ENCODE results near the gene MSANTD2.
A peak's percentile ranks its signal among the peaks of the same experiment; 100 is the strongest.

Gene MSANTD2

DNA sequence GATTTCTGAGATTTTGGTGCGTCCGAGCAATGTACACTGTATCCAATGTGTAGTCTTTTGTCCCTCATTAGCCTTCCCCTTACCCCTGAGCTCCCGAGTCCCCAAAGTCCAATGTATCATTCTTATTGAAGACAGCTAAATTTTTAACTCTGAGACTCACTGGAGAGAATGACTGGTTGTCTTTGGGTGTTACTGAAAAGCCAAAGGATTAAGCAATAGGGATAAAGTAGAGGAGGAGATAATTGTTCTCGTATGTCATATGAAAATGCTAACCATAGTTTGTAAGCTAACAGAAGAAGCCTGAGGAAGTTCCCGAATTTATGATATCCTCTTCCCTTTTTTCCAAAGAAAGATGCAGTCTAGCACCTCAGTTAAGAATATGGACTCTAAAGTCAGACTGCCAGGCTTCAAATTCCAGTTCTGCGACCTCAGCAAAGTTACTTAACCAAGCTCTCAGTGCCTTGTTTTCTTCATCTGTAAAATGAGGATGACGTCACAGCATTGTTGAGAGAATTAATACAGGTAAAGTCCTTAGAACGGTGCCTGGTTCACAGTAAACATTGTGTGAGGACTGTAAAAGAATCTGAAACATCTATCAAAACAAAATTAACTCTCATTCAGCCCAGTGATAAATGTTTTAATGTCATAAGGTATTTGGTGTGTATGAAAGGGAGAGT, 1.6 kb upstream of the MSANTD2 start:
- Histone ChIP-seq H3K4me1 (ENCODE audit: insufficient read depth, low read length) (peaks cover 10% of the 10 kb centered on the region), H3K9me3 (ENCODE audit: control insufficient read depth, insufficient read depth, low read length) (no peaks in the 10 kb centered on the region), H3K36me3 (ENCODE audit: insufficient read depth, low read length) (no peaks in the 10 kb centered on the region), H3K9ac (ENCODE audit: low read depth, low read length) (no peak overlapping the region)

DNA sequence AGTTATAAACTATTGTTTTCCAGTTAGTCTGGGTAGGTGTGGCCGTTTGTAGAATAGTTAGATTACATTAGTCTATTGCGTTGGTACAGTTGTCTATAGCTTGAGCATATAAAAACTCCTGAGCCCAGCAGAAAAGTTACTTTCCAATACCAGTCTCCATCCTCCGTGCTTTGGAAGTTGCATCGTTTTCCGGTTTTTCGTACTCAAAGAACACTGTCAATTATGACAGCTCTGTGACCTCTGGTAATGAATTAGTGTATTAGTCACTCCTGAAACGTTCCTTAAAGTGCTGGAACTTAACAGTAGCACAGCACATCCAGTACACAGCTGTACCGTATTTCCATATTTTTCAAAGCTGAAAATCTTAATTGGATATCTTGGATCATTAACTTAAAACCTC, 808 bp upstream of the MSANTD2 start:
- H3K4me1 ChIP-seq (ENCODE audit: insufficient read depth, low read length): peaks cover 10% of the 10 kb centered on the region
- H3K9me3 ChIP-seq (ENCODE audit: control insufficient read depth, insufficient read depth, low read length): no peaks in the 10 kb centered on the region
- no peaks in the 10 kb centered on the region for H3K36me3 ChIP-seq (ENCODE audit: insufficient read depth, low read length)
- H3K9ac ChIP-seq (ENCODE audit: low read depth, low read length): peak overlapping the region; percentile 83

DNA sequence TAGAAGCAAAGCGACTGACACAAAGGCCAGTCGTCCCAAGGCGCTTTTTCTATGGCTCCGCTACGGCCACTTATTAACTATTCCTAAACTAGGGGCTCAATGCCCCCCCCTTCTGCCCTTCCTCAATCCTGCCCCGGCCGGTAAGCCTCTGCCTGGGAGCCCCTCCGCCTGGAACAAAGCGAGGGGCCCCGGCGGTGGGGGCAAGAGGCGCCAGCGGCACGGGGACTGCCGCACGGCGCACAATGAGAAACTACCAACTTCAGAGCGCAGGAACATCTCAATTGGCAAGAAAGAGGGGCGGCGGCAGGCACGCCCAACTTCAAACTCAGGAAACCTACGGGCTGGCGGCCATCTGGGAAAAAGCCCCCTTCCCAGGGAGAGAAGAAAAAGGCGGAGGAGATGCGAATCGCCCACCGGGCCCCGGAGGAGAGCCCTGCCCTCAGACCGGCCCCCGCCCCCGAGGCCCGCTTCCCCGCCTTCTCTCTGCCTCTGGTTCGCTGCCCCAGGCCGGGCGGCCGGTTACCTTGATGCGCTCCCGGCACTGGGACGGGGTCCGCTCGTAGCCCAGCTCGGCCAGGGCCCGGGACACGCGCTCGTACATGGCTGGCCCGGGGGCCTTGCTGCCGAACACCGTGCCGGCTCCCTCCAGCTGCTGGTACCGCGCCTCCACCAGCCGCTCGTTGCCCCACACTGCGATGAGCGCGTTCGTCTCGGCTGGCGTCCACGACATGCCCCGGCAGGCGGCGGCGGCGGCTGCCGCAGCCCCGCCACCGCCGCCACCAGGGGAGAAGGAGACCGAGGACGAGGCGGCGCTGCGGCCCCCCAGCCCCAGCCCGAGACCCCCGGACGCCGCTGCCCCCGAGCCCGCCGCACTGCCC, 619 bp downstream of the MSANTD2 start:
- Histone ChIP-seq H3K9me3 (ENCODE audit: control insufficient read depth, insufficient read depth, low read length) (no peaks in the 10 kb centered on the region), H3K4me1 (ENCODE audit: insufficient read depth, low read length) (peaks cover 13% of the 10 kb centered on the region), H3K36me3 (ENCODE audit: insufficient read depth, low read length) (no peaks in the 10 kb centered on the region), H3K9ac (ENCODE audit: low read depth, low read length) (peak overlapping the region; percentile 83)

DNA sequence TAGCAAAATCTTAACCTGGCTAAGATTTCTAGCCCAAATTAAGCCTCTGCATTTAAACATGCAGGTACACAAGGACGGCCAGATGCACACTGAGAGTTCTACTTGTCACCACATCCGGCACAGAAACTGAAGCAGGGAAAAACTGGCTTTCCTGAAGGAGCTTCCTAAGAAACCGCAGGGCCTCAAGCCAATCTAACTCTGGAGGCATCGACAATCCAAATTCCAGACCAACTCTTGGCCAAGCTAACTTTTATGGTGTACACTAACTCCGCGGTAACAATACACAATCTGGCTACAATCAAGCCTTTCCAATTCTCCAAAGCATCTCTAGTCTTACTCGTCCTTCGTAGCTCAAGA, 1.2 kb downstream of the MSANTD2 start:
- Histone ChIP-seq H3K9ac (ENCODE audit: low read depth, low read length) (peak overlapping the region; percentile 83), H3K9me3 (ENCODE audit: control insufficient read depth, insufficient read depth, low read length) (no peaks in the 10 kb centered on the region), H3K36me3 (ENCODE audit: insufficient read depth, low read length) (no peaks in the 10 kb centered on the region), H3K4me1 (ENCODE audit: insufficient read depth, low read length) (peaks cover 13% of the 10 kb centered on the region)

DNA sequence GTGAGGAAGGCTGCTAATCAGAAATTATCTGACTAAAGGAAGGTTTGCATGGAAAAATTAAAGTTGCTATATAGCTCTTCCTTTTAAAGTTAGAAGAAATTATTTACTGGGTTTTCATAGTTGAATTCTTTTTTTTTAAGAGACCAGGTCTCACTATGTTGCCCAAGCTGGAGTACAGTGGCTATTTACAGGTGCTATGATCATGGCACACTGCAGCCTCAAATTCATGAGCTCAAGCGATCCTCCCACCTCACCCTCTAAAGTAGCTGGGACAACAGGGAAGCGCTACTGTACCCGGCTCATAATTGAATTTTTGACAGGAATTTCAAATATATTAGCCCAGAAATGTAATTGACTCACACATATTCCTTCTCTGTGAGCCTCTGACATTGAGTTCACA, 3.9 kb downstream of the MSANTD2 start:
- Histone ChIP-seq H3K4me1 (ENCODE audit: insufficient read depth, low read length) (peaks cover 27% of the 10 kb centered on the region), H3K36me3 (ENCODE audit: insufficient read depth, low read length) (no peaks in the 10 kb centered on the region), H3K9ac (ENCODE audit: low read depth, low read length) (no peak overlapping the region), H3K9me3 (ENCODE audit: control insufficient read depth, insufficient read depth, low read length) (no peaks in the 10 kb centered on the region)

DNA sequence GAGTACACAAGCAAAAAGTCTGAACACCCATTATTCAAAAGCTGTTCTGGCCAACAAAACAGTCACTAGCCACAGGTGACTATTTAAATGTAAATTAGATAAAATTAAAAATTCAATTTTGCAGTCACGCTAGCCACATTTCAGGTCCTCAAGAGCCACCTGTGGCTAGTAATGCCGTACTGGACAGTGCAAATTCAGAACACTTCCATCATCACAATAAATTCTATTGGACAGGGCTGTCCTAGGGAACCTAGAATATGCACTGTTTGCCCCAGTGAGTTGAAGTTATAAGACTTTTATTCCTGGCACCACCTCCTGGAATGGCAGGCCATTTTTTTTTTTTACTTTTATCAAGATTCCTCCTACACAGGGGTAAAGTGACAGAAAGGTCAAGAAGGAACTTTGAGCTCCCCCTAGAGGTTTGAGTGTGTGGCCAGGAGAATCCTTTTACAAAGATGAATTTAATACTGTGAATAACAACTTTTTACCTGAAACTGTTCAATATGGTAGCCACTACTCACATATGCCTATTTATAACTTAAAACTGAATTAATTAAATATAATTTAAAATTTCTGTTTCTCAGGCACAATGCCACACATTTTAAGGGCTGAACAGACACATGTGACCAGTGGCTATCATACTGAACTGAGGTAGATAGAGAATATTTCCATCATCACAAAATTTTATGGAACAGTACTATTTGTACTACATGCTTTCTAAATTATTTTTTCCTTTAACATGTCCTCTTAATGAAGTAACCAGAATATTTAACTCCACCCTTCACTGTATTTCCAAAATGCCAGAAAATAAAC, 6.5 kb downstream of the MSANTD2 start:
- Histone ChIP-seq H3K9me3 (ENCODE audit: control insufficient read depth, insufficient read depth, low read length) (no peaks in the 10 kb centered on the region), H3K9ac (ENCODE audit: low read depth, low read length) (no peak overlapping the region), H3K4me1 (ENCODE audit: insufficient read depth, low read length) (peaks cover 27% of the 10 kb centered on the region), H3K36me3 (ENCODE audit: insufficient read depth, low read length) (no peaks in the 10 kb centered on the region)

DNA sequence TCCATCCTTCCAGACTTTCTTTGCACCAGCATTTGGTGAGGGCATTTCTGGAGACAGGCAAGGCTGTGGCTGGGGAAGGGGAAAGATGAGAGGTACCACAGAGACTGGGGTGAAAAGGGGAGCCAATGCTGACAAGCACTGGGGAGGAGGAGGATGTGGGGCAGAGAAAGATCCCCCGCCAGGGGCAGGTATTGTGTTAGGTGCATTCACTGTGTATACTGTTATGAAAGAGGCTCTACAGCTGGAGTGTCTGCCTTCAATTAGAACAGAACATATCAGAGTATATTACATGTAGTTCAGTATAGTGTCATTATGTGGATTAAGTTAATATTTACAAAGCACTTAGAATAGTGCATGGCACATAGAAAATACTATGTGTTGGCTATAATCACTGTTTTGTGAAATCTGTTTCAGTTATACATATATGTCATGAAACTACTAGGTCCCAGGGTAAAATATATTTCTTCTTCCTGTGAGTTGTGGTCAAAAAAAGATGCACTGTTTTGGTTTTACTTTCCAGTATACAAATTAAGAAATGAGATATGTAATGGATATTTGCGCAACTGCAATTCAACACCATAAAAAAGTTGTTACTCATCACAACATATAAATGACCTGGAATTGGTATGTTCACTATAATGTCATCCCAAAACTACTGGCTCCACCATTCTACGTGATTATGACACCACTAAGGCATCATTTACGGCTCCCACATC, 8.4 kb downstream of the MSANTD2 start:
- Histone ChIP-seq H3K36me3 (ENCODE audit: insufficient read depth, low read length) (no peaks in the 10 kb centered on the region), H3K9ac (ENCODE audit: low read depth, low read length) (no peak overlapping the region), H3K9me3 (ENCODE audit: control insufficient read depth, insufficient read depth, low read length) (no peaks in the 10 kb centered on the region), H3K4me1 (ENCODE audit: insufficient read depth, low read length) (peaks cover 27% of the 10 kb centered on the region)

DNA sequence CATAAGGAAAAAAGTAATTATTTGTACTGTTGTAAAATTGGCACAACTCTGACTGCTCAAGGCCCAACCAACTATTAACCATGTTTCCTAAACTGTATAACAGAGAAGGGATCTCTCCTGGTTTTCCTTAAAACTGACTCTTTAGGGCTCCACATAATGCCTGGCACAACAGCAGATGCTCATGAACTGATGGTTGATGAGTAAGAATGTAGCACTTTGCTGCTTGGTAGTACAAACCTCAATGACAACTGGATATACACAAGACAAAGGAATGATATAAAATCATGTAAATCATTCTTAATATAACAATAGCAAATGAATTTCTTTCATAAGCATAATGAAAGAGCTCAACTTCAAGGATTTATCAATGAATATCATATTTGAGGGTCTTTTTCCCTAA, 11.7 kb downstream of the MSANTD2 start:
- no peaks in the 10 kb centered on the region for H3K36me3 ChIP-seq (ENCODE audit: insufficient read depth, low read length)
- H3K4me1 ChIP-seq (ENCODE audit: insufficient read depth, low read length): peaks cover 23% of the 10 kb centered on the region
- H3K9ac ChIP-seq (ENCODE audit: low read depth, low read length): no peak overlapping the region
- H3K9me3 ChIP-seq (ENCODE audit: control insufficient read depth, insufficient read depth, low read length): no peaks in the 10 kb centered on the region

DNA sequence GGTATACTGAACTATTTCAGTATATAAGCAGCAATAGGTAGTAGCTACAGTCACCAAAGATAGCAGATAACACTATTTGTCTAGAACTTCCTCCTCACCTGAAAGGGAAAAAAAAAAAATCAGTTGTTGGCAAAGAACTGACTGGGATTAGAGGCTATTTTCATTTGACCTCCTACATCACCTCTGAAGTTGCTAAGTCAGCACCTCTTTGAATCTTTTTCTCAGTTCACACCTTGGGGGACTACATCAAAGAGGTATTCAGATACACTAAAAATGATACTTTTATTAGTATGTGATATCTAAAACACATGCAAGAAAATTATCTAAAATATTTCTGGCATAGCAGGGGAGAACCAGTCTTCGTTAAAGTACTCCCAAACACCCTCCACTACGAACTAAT, 16.2 kb downstream of the MSANTD2 start:
- H3K9ac ChIP-seq (ENCODE audit: low read depth, low read length): no peak overlapping the region
- no peaks in the 10 kb centered on the region for H3K4me1 ChIP-seq (ENCODE audit: insufficient read depth, low read length)
- no peaks in the 10 kb centered on the region for H3K36me3 ChIP-seq (ENCODE audit: insufficient read depth, low read length)
- no peaks in the 10 kb centered on the region for H3K9me3 ChIP-seq (ENCODE audit: control insufficient read depth, insufficient read depth, low read length)

DNA sequence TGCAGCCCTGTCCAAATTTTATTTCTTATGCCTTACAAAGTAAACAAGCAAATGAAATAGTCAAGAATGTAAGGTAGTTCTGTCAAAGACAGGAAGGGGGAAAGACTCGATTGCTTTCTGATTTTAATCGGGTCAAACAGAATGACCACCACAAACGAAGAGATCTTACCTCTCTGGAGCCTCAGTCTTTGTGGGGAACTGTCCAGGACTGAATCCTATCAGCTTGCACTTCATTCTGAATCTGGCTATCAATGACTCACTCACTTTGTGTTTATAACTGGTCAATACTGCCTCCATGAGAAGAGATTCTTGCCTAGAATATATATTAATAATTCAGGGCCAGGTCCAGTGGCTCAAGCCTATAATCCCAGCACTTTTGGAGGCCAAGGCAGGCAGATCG, 17.2 kb downstream of the MSANTD2 start:
- H3K4me1 ChIP-seq (ENCODE audit: insufficient read depth, low read length): no peaks in the 10 kb centered on the region
- no peaks in the 10 kb centered on the region for H3K9me3 ChIP-seq (ENCODE audit: control insufficient read depth, insufficient read depth, low read length)
- H3K36me3 ChIP-seq (ENCODE audit: insufficient read depth, low read length): no peaks in the 10 kb centered on the region
- no peak overlapping the region for H3K9ac ChIP-seq (ENCODE audit: low read depth, low read length)

DNA sequence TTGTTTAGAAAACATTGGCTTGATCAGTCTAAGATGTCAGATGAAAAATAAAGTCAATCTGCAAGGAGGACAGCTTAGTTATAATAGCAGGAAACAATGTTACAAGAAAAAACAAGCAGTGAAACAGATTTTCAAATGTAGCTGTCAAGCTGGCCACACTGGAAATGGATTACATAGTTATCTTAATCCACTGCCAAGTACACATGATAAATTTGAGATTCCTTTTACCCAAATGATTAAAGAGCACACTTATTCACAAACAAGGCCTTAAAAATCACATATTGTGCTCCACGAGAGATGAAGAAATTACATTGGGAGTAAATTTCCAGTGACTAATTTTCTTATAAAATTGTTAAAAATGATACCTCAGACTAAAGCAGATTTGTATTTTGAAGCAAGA, 20.6 kb downstream of the MSANTD2 start:
- Histone ChIP-seq H3K36me3 (ENCODE audit: insufficient read depth, low read length) (no peaks in the 10 kb centered on the region; the same call in 1 of the 2 replicates), H3K9ac (ENCODE audit: low read depth, low read length) (no peak overlapping the region), H3K9me3 (ENCODE audit: control insufficient read depth, insufficient read depth, low read length) (no peaks in the 10 kb centered on the region), H3K4me1 (ENCODE audit: insufficient read depth, low read length) (no peaks in the 10 kb centered on the region)

DNA sequence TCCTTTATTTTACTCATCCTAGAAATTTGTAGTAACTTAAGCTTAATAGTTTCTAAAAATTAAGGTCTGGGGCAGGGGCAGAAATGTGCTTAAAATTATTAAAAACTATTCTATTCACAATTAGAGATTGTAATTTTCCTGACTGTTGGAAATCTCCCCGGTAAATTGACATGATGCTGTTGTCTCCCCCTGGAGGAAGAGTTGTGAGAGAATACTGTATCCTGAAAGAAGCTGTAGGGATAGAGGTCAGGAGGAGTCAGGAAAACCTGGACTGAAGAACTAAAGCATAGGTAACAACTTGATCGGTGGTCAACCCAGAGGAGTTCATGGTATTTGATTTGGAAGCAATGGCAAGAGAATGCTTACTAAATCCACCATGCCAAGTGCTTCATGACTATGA, 21.9 kb downstream of the MSANTD2 start:
- H3K9me3 ChIP-seq (ENCODE audit: control insufficient read depth, insufficient read depth, low read length): no peaks in the 10 kb centered on the region
- no peaks in the 10 kb centered on the region for H3K4me1 ChIP-seq (ENCODE audit: insufficient read depth, low read length)
- H3K9ac ChIP-seq (ENCODE audit: low read depth, low read length): no peak overlapping the region
- H3K36me3 ChIP-seq (ENCODE audit: insufficient read depth, low read length): no peaks in the 10 kb centered on the region; the same call in 1 of the 2 replicates

DNA sequence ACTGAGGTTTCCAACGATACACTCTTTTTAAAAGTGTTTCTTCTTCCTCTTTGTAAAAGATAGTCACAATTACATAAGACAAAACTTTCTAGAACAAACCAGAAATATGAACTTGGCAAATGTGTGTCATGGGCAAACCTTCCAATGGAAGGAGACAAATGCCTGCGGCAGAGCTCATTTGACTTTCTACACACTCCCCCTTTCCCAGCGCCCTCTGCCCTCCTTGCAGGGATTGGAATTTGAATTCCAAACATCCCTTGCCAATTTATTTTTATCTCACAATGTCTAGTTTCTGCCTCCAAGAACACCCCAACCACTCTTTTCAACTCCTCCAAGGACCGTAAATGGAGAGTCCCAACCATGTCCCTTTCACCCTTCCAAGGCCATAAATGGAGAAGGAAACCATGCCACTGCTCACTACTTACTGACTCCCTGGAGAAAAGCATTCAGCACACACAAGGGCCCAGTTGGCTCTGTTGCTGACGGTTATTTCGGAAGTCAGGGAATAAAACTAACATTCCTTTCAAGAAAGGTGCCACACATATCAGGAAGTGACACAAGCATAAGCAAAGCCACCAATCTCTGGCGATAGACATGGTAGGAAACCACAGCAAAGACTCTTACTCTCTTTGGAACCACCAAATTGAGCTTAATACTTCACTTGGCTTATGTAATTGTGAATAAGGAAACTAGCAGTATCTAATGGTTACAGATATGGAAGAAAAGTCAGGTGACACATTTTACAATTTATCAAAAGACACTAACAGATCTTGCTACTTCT, 23.2 kb downstream of the MSANTD2 start:
- no peaks in the 10 kb centered on the region for H3K4me1 ChIP-seq (ENCODE audit: insufficient read depth, low read length)
- no peaks in the 10 kb centered on the region for H3K9me3 ChIP-seq (ENCODE audit: control insufficient read depth, insufficient read depth, low read length)
- no peaks in the 10 kb centered on the region; the same call in 1 of the 2 replicates for H3K36me3 ChIP-seq (ENCODE audit: insufficient read depth, low read length)
- H3K9ac ChIP-seq (ENCODE audit: low read depth, low read length): no peak overlapping the region
